HepG2 (cell line): Measurements from ENCODE around the gene FRMD5. TPM values are rescaled to one million over a fixed set of nuclear protein-coding genes. Genes with fewer than 3 reads are reported as not detected.

Experiments used
- ATAC-seq: fragments of 200-7000 bp; cut with Tn5 transposase; 3 replicates; pipeline ENCODE4 v1.9.1; 2020; ENCODE audit warnings: mild to moderate bottlenecking, moderate library complexity
- BruUV-seq: library from RNA; stranded (reverse); fragments of 400-500 nt; replicated peaks from 2 replicates; lab custom pipeline; 2021; lab: Mats Ljungman, UMichigan
- CTCF ChIA-PET: fragments of 300-600 bp; formaldehyde crosslinking; extraction: SDS; loops from one replicate; lab custom pipeline; 2021; ENCODE audit warnings: low total read pairs, inconsistent platforms, low intra/inter-chr PET ratio; lab: Yijun Ruan, JAX
- POLR2A ChIA-PET: fragments of 350-600 bp; sonication (Branson Sonifier 250); formaldehyde crosslinking; loops from one replicate; lab custom pipeline; 2020; ENCODE audit warnings: antibody characterized with exemption, inconsistent platforms; lab: Yijun Ruan, JAX
- DNase-seq: peaks from one replicate; pipeline ENCODE4 v3.0.0-alpha.2; 2015; ENCODE audit warnings: low spot score
- FAIRE-seq: peaks from 3 replicates; lab custom pipeline; 2011; peaks lifted over from hg19 to GRCh38; lab: Jason Lieb, UNC
- H2AFZ ChIP-seq: one replicate; pipeline ENCODE4 v1.6.1; 2011; ENCODE audit warnings: low read length, inconsistent platforms
- H3K27ac ChIP-seq: fragments of 300-600 bp; 3 replicates; pipeline ENCODE4 v1.8.0; 2011; ENCODE audit warnings: mixed run types, mild to moderate bottlenecking, mixed read lengths, low read length, inconsistent platforms; ENCODE audit not compliant: insufficient read depth; ENCODE audit errors: extremely low read length
- H3K27me3 ChIP-seq, 2 experiments: fragments of 200-600 bp in 1 of 2; 2 replicates in 1 of 2; 3 replicates in 1 of 2; pipeline versions ENCODE4 v1.6.0 to v1.8.0; 2011; ENCODE audit warnings: low read length in 2 of 2, mild to moderate bottlenecking in 2 of 2, moderate library complexity in 2 of 2, inconsistent platforms in 1 of 2; ENCODE audit not compliant: insufficient read depth in 2 of 2, control insufficient read depth in 1 of 2
- H3K36me3 ChIP-seq, 2 experiments: fragments of 200-600 bp in 1 of 2; replicated peaks in 1 of 2; 2 replicates in 1 of 2; 3 replicates in 1 of 2; pipeline versions ENCODE4 v1.5.1 to v1.8.0; 2011; ENCODE audit warnings: low read length in 2 of 2, inconsistent platforms in 1 of 2; ENCODE audit not compliant: insufficient read depth in 2 of 2, control insufficient read depth in 1 of 2
- H3K4me1 ChIP-seq: 2 replicates; pipeline ENCODE4 v1.5.1; 2012; ENCODE audit warnings: low read length, inconsistent platforms; ENCODE audit not compliant: insufficient read depth
- H3K4me2 ChIP-seq: 2 replicates; pipeline ENCODE4 v1.6.0; 2011; ENCODE audit warnings: low read depth, low read length, inconsistent platforms
- H3K4me3 ChIP-seq, 3 experiments: fragments of 200-600 bp in 1 of 3; sonication (generic), shearing (Covaris generic) in 1 of 3; replicated peaks in 1 of 3; 2 replicates each; pipeline ENCODE4 v1.5.1; 2011 to 2016; ENCODE audit warnings: low read length in 3 of 3, inconsistent platforms in 2 of 3, low read depth in 2 of 3, mild to moderate bottlenecking in 2 of 3, control low read depth in 1 of 3, mixed read lengths in 1 of 3; ENCODE audit not compliant: insufficient read depth in 1 of 3
- H3K79me2 ChIP-seq: one replicate; pipeline ENCODE4 v1.6.1; 2011; ENCODE audit warnings: low read length, inconsistent platforms; ENCODE audit not compliant: insufficient read depth
- H3K9ac ChIP-seq: 2 replicates; pipeline ENCODE4 v1.6.0; 2011; ENCODE audit warnings: mild to moderate bottlenecking, low read depth, low read length, inconsistent platforms; ENCODE audit not compliant: insufficient read depth
- H3K9me3 ChIP-seq: 2 replicates; pipeline ENCODE4 v1.5.1; 2012; ENCODE audit warnings: mild to moderate bottlenecking, low read length
- H4K20me1 ChIP-seq: 2 replicates; pipeline ENCODE4 v1.6.0; 2011; ENCODE audit warnings: inconsistent platforms, mild to moderate bottlenecking, low read length, moderate library complexity; ENCODE audit not compliant: insufficient read depth
- ADNP ChIP-seq: sonication (generic); formaldehyde crosslinking; IDR thresholded peaks from 2 replicates; pipeline ENCODE4 v1.4.0; 2020; ENCODE audit warnings: missing genetic modification reagents
- ATF4 ChIP-seq, 2 experiments: fragments of 450-650 bp in 1 of 2; sonication (generic) in 1 of 2; formaldehyde crosslinking; IDR thresholded peaks; 2 replicates each; pipeline versions ENCODE4 v1.5.0 to v1.8.0; 2020 to 2022; ENCODE audit warnings: mild to moderate bottlenecking in 1 of 2, missing genetic modification reagents in 1 of 2
- E2F2 ChIP-seq: sonication (generic); formaldehyde crosslinking; IDR thresholded peaks from 2 replicates; pipeline ENCODE4 v1.4.0; 2020; ENCODE audit warnings: missing genetic modification reagents, borderline replicate concordance
- HMG20B ChIP-seq: conservative IDR thresholded peaks from 2 replicates; pipeline ENCODE4 v1.6.1; 2016; ENCODE audit warnings: missing genetic modification reagents, missing compliant biosample characterization
- ISL2 ChIP-seq: sonication (generic); formaldehyde crosslinking; IDR thresholded peaks from 2 replicates; pipeline ENCODE4 v1.5.0; 2020; ENCODE audit warnings: missing genetic modification reagents
- MTF2 ChIP-seq: sonication (generic); formaldehyde crosslinking; IDR thresholded peaks from 2 replicates; pipeline ENCODE4 v1.5.0; 2020; ENCODE audit warnings: missing genetic modification reagents, borderline replicate concordance
- NCOR1 ChIP-seq: fragments of 200-600 bp; sonication (generic); IDR thresholded peaks from 2 replicates; pipeline ENCODE4 v1.7.0; 2017; ENCODE audit warnings: antibody characterized with exemption, low read length, borderline replicate concordance
- PAF1 ChIP-seq: IDR thresholded peaks from 2 replicates; pipeline ENCODE4 v1.6.1; 2016; ENCODE audit warnings: missing genetic modification reagents, missing compliant biosample characterization
- SCMH1 ChIP-seq: sonication (generic); formaldehyde crosslinking; IDR thresholded peaks from 2 replicates; pipeline ENCODE4 v1.9.0; 2021; ENCODE audit warnings: missing genetic modification reagents, mild to moderate bottlenecking, borderline replicate concordance
- SMARCE1 ChIP-seq: fragments of 450-650 bp; IDR thresholded peaks from 2 replicates; pipeline ENCODE4 v1.6.1; 2017; ENCODE audit warnings: borderline replicate concordance
- TRIM24 ChIP-seq: sonication (generic); formaldehyde crosslinking; IDR thresholded peaks from 2 replicates; pipeline ENCODE4 v1.8.0; 2022; ENCODE audit warnings: mild to moderate bottlenecking, missing genetic modification reagents
- USF2 ChIP-seq, 2 experiments: sonication (generic) in 1 of 2; formaldehyde crosslinking in 1 of 2; IDR thresholded peaks; 2 replicates each; pipeline versions ENCODE4 v1.5.1 to v1.6.1; 2011 to 2020; ENCODE audit warnings: borderline replicate concordance in 1 of 2, low read depth in 1 of 2, low read length in 1 of 2, mild to moderate bottlenecking in 1 of 2, missing genetic modification reagents in 1 of 2, moderate library complexity in 1 of 2
- ZNF296 ChIP-seq: sonication (generic); formaldehyde crosslinking; conservative IDR thresholded peaks from 2 replicates; pipeline ENCODE4 v1.5.0; 2020; ENCODE audit warnings: mild to moderate bottlenecking, missing genetic modification reagents
- ZNF331 ChIP-seq: sonication (generic); formaldehyde crosslinking; IDR thresholded peaks from 2 replicates; pipeline ENCODE4 v1.4.0; 2020; ENCODE audit warnings: missing genetic modification reagents
- ZNF432 ChIP-seq: sonication (generic); formaldehyde crosslinking; IDR thresholded peaks from 2 replicates; pipeline ENCODE4 v1.5.0; 2020; ENCODE audit warnings: missing genetic modification reagents, mild to moderate bottlenecking, borderline replicate concordance
- ZNF546 ChIP-seq: sonication (generic); formaldehyde crosslinking; conservative IDR thresholded peaks from 2 replicates; pipeline ENCODE4 v1.8.1; 2023; ENCODE audit warnings: mild to moderate bottlenecking, missing genetic modification reagents
- ZNF709 ChIP-seq: sonication (generic); formaldehyde crosslinking; IDR thresholded peaks from 2 replicates; pipeline ENCODE4 v1.5.0; 2020; ENCODE audit warnings: mild to moderate bottlenecking, missing genetic modification reagents
- ZNF761 ChIP-seq: sonication (generic); formaldehyde crosslinking; conservative IDR thresholded peaks from 2 replicates; pipeline ENCODE4 v1.4.0; 2020; ENCODE audit warnings: mild to moderate bottlenecking, missing genetic modification reagents
- ZNF770 ChIP-seq: sonication (generic); formaldehyde crosslinking; IDR thresholded peaks from 2 replicates; pipeline ENCODE4 v1.5.0; 2020; ENCODE audit warnings: mild to moderate bottlenecking, missing genetic modification reagents
- WGBS: methylation state at CpG from one replicate; pipeline ENCODE4 v1.1.6; 2017; ENCODE audit warnings: low lambda C conversion rate; 5-methylcytosine and 5-hydroxymethylcytosine counted together
- in situ Hi-C: cut with HindIII; loops from 2 replicates; pipeline ENCODE4 v1.10.0; 2017; ENCODE audit warnings: low pct_unique_long_range_greater_than_20kb; ENCODE audit not compliant: extremely low pct_ligation_motif_present
- intact Hi-C: fragments of 100-400 bp; cut with micrococcal nuclease; formaldehyde crosslinking; loops from one replicate; pipeline ENCODE4 v1.10.0; 2022; ENCODE audit not compliant: unreplicated experiment
- polyA plus RNA-seq, 8 experiments: library from polyadenylated mRNA; depleted of rRNA in 3 of 8; stranded (reverse) in 7 of 8; unstranded in 1 of 8; fragments of >200 nt; fragmentation: Illumina TruSeq in 4 of 8; extraction: Trizol in 4 of 8; gene quantifications; 2 replicates each; pipeline versions ENCODE4 v1.2.1 to v1.2.3, GENCODE V29; 2011 to 2016; ENCODE audit warnings: low read depth in 4 of 8, missing spikeins in 1 of 8, mixed read lengths in 1 of 8; ENCODE audit not compliant: insufficient read depth in 1 of 8
- total RNA-seq, 5 experiments: library from RNA; depleted of rRNA; stranded (reverse); fragments of >200 nt; fragmentation: Illumina TruSeq; extraction: Trizol; gene quantifications; 2 replicates each; pipeline ENCODE4 v1.2.3, GENCODE V29; 2016; ENCODE audit warnings: low read depth in 1 of 5

Gene FRMD5
- total and polyA plus RNA-seq, 2 of the 13 experiments (the other 11 are each of a cell fraction or from before 2014, with no cell fraction given), result 0.93 to 1.5 TPM

- no peak for TF ChIP-seq USF2 (IDR thresholded peaks at IDR 0.05; ENCODE audit: low read depth, low read length)
- no peak for TF ChIP-seq USF2 (CRISPR knock-in tag; IDR thresholded peaks at IDR 0.05; ENCODE audit: borderline replicate concordance)
- TF ChIP-seq ZNF709 (CRISPR knock-in tag), result no peak
- no peak for TF ChIP-seq TRIM24 (CRISPR knock-in tag)
- no peak for TF ChIP-seq ZNF546 (CRISPR knock-in tag)
- no peak for TF ChIP-seq PAF1 (CRISPR knock-in tag)
- no peak for TF ChIP-seq ADNP (CRISPR knock-in tag)
- TF ChIP-seq ZNF331 (CRISPR knock-in tag), result no peak
- TF ChIP-seq ZNF761 (CRISPR knock-in tag), result no peak
Observed at GRCh38 chr15:43893956-43894355, 301.1 kb downstream of the FRMD5 start (continued).

GRCh38 chr15:43889042-43889441 lies 306.0 kb downstream of the FRMD5 start:
- CTCF ChIA-PET, result no interaction called here
- intact Hi-C loops (no loop called here), in situ Hi-C loops (loop anchor here (25.0 kb wide), 1 partner anchor 623 kb away; no protein-coding TSS in a partner anchor)
- Histone ChIP-seq H3K79me2 (no peaks in the 10 kb centered on the region), H3K4me2 (no peak overlapping the region), H3K4me1 (peaks cover 17% of the 10 kb centered on the region), H3K9me3 (no peaks in the 10 kb centered on the region), H3K36me3 (no peaks in the 10 kb centered on the region), H3K27me3 (no peaks in the 10 kb centered on the region), H3K9ac (no peak overlapping the region), H3K27ac (no peak overlapping the region), H4K20me1 (no peaks in the 10 kb centered on the region), H2AFZ (no peak overlapping the region), H3K4me3 (no peak overlapping the region)
- no peak for ATAC-seq
- WGBS, result 43% methylated on average over 3 of the region's 3 CpGs
- POLR2A ChIA-PET, result no interaction called here
- BruUV-seq, result no TSS peak
- no peak for DNase-seq
- FAIRE-seq, result no peak
- TF ChIP-seq ZNF432 (CRISPR knock-in tag) (no peak), ZNF770 (CRISPR knock-in tag) (no peak), SCMH1 (CRISPR knock-in tag) (no peak), SMARCE1 (no peak), MTF2 (CRISPR knock-in tag) (no peak), NCOR1 (no peak), HMG20B (CRISPR knock-in tag) (no peak), ATF4 (CRISPR knock-in tag; IDR thresholded peaks at IDR 0.05) (no peak), E2F2 (CRISPR knock-in tag) (no peak), ISL2 (CRISPR knock-in tag) (no peak), ZNF296 (no peak)
